HG03457 (cell line): ENCODE results near the gene ITGA2B.
"Not testable (repeated sequence)": the region's sequence is repeated elsewhere in the genome, so short reads cannot be mapped to it uniquely, and the experiment has no call there.

Source experiments
- ATAC-seq: cut with Tn5 transposase; IDR thresholded peaks from one replicate; pipeline ENCODE4 v1.9.1; 2021; ENCODE audit warnings: moderate number of reproducible peaks; ENCODE audit not compliant: unreplicated experiment

The ITGA2B gene

DNA sequence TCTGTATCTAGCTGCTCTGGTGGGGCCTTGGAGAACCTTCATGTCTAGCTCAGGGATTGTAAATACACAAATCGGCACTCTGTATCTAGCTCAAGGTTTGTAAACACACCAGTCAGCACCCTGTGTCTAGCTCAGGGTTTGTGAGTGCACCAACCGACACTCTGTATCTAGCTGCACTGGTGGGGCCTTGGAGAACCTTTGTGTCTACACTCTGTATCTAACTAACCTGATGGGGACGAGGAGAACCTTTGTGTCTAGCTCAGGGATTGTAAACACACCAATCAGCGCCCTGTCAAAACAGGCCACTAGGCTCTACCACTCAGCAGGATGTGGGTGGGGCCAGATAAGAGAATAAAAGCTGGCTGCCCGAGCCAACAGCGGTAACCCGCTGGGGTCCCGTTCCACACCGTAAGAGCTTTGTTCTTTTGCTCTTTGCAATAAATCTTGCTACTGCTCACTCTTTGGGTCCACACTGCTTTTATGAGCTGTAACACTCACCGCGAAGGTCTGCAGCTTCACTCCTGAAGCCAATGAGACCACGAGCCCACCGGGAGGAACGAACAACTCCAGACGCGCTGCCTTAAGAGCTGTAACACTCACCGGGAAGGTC lies 19.9 kb downstream of the ITGA2B start:
- not testable (repeated sequence) for ATAC-seq

DNA sequence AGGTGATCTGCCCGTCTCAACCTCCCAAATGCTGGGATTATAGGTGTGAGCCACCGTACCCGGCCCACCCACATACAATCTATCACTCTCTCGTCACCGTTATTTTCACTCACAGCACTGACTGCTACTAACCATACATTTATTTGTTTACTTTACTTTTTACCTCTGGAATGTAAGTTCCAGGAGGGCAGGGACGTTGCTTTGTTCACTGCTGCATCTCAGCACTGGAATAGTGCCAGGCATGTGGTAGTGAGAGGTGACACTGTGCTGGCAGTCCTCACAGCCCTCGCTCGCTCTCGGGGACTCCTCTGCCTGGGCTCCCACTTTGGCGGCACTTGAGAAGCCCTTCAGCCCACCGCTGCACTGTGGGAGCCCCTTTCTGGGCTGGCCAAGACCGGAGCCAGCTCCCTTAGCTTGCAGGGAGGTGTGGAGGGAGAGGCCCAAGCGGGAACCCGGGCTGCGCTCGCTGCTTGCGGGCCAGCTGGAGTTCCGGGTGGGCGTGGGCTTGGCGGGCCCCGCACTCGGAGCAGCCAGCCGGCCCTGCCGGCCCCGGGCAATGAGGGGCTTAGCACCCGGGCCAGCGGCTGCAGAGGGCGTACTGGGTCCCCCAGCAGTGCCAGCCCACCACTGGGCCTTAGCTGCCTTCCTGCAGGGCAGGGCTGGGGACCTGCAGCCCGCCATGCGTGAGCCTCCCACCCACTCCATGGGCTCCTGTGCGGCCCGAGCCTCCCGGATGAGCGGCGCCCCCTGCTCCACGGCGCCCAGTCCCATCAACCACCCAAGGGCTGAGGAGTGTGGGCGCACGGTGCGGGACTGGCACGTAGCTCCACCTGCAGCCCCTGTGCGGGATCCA lies 20.8 kb downstream of the ITGA2B start:
- not testable (repeated sequence) for ATAC-seq

DNA sequence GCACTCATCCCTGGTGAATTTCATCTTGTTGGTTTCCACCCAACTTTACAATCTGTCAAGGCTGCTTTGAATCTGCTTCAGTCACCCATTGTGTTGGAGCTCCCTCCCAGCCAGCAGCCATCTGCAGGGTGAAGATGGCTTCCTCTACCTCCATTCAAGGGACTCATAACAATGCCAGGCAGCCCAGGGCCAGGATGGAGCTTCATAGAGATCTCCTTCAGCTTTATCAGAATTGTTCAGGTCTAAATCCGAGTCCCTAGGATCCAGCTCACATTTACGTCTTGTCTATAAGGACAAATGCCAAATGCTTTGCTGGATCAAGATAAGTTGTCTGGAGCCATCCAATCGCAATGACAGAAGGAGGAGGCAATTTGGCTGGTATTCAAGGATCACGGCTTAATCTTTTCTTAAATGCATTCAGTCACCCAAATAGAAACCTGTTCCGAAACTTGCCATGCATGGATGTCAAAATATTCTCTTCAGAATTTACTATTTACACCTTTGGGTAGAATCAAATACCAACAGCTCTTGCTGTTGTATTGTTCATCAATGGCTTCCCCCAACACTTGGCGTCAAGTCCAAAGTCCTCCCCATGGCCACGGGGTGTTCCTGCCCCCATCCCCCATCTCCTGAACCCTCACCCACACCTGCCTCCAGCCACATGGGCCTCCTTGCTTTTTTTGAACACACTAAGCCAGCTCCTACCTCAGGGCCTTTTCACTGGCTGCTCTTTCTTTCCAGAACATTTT lies 22.0 kb downstream of the ITGA2B start:
- ATAC-seq, result no peak

DNA sequence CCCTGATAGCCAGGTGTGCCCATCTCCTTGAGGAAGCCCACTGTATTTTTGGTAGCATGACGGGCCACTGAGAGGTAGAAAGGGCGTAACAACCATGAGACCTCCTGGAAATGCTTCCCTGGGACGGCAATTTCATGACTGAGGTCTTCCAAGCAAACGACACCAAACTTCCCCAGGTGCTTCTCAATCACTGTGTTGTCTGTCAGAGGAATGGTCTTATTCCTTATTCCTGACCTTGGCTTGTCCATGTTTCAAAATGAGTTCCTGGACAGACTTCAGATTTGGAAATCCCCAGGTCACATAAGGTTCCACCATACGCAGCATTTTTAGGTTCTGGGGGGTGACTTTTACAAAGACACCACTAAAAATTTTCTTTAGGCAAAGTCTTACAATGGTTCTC lies 24.4 kb downstream of the ITGA2B start:
- not testable (repeated sequence) for ATAC-seq

DNA sequence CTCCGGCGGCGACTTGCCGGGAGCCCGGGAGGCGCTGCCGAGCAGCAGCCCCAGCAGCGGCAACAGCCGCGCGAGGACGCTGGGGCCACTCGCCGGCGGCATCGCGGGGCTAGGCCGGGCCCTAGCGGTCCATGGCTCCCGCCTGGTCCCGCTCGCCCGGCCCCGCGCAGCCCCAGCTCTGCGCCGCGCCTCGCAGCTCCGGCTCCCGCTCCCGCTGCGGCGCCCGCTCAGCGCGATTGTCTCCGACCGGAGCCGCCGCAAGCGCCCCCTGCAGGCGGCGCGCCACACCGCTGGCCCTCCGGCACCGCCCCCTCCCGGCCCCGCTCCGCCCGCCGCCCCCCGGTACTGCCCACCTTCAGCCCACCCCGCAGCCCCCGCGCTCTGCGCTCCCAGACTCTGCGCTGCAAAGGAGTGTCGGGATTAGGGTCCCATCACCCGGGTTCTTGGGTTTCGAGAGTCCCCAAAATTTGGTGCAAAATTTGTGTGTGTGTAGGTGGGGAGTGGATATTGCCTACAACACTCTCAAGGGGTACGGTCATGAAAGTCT lies 25.8 kb downstream of the ITGA2B start, which contains the start of gene FAM171A2:
FAM171A2 (minus strand) TSS at position 241 of the 547 bp plus-strand sequence; CDS start at position 102, 139 bp downstream.
- no peak for ATAC-seq

DNA sequence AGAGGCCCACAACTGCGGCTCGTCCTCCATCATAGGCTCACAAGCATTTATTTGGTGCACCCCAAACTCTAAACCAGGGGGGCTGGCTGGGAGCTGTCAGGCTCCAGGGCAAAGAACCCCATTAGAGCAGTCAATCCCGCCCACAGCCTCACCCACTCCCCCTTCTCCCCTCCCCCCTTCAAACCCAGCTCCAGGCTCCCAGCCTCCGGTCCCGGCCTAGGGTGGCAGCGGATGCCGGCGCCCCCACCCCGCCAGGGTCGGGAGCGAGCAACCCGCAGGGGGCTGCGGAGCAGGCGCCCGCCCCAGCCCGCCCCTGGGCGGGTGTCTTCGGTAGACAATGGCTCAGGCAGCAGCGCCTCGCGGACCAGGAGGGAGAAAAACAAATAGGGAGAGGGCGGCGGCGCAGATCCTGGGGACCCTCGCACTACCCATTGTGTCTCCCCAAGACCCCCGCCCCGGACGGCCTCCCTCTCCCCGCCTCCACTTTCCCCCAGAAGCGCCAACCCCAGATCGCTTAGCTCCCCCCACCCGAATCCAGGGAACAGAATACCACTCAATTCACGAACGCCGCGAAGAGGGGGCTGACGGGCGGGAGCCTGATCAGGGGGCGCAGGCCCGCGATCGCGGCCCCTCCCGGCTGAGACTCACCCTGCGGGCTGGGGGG lies 26.4 kb downstream of the ITGA2B start:
- no peak for ATAC-seq

DNA sequence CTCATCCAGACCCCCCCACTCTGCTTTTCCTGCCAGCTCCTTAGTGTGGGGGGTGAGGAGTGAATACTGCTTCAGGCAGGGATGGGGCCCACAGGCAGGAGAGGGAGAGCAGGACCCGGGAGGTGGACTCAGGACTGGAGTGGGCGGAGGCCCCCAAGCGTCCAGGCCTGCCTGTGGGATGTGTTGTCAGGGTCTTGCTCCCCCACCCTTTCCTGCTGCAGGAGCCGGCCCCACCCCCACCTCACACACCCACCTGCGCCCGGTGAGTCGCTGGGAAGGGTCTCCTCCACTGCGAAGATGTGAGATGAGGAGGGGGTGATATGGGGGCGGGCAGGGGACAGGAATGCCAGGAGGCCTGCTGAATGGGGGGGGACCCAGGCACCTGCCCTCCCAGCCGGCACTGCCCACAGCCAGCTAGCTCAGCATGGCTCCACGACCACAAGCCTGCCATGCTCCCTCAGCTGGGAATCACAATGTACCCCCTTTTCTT lies 26.9 kb downstream of the ITGA2B start:
- ATAC-seq, result no peak

DNA sequence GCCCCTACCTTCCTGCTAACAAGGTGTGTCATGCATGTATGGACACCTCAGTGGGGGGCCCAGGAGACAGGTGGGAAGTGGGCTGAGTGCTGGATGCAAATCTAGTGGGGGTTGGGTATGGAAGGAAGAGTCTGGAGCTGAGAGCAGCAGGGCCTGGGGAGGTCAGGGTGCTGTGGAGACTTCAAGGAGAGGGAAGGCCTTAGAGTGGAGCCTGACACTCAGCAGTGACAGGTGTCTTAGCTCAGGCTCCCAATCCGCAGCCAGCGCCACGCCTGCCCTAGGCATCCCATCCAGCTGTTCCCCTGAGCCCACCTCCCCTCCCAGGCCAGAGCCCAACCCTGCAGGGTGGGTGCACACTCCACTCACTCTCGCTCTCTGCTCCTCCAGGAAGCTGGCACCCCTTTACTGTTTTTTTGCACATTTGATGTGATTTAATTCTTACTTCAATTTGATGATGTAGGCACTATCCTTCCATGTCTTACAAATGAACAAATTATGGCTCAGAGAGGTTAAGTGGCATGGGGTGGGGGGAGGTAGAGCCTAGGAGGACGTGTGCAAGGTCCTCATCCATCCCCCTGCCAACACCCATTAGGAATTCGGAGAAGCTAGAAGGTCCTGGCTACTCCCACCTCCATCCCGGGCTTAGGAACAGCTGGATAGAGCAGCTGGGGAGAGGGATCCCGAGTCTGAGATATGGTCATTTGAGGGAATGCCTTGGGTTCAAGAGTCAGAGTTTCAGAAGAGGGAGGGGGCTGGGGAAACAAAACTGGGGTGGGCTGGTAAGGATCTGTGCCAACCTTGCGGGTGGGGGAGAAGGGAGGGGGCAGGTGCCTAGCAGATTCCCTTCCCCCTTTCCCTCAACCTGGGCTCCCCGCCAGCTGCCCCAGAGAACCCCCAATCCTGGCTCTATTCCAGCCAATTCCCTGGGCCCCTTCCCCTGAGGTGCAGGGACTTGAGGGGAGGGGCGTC lies 27.9 kb downstream of the ITGA2B start:
- ATAC-seq, result no peak

DNA sequence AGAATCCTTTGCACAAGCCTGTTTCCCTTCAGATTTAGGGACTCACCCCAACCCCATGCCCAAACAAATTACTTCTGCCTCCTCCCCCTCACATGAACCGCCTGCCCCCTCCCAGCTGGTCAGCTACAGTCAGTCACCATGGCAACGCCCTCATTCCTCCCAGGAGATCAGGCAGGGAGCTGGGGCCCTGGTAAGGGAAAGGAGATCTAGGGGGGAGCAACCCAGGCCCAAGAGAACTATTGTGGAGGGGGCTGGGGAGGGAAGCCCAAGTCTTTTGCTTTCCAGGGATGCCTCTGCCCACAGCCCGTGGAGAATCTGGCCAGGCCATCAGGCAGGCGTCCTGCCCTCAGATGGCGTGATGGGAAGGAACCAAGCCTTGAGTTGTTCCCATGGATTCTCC lies 28.6 kb downstream of the ITGA2B start:
- ATAC-seq, result no peak

DNA sequence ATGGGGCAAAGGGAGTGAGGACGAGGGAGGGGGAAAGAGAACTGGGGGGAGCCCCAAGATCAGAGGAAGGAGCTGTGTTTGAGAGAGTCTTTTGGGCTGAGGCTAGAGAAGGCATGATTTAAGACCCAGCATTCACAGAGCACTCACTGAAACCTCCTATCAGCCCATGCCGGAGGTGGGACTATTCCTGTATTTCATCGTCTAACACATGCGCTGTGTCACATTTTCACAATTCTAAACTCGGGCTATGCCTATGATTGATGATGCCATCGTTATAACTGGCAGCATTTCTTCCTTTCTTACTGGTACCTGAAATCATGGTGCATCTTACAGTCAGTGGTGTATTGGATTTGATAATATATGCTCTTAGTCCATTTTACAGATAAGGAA lies 29.3 kb downstream of the ITGA2B start:
- ATAC-seq, result no peak

DNA sequence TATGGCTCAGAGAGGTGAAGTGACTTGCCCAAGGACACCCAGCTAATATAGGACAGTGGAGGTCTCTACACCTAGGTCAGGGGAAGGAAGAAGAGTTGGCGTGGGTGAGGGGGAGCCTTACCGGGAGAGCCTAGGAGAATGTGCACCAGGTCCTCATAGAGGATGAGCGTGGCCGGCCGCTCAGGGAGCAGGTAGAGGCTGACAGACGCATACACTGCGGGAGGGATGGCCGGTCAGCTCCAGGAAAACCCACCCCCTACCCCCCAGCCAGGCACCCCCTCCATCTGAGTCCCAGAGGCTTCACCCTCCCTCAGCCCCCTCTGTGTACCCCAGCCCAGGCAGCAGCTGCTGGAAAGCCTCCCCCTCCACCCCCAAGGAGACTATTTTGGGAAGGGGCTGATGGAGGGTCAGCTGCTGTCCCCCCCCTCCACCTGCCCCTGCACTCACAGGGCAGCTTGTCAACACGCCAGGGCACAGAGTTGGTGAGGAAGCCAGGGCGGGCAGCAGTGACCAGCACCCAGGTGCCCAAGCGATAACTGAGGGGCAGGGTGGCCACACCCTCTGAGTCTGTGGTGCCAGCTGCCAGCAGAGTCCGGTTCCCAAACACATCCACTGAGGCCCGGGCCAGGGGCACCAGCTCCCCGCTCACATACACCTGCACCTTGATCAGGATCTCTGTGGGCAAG lies 29.8 kb downstream of the ITGA2B start:
- ATAC-seq, result no peak

DNA sequence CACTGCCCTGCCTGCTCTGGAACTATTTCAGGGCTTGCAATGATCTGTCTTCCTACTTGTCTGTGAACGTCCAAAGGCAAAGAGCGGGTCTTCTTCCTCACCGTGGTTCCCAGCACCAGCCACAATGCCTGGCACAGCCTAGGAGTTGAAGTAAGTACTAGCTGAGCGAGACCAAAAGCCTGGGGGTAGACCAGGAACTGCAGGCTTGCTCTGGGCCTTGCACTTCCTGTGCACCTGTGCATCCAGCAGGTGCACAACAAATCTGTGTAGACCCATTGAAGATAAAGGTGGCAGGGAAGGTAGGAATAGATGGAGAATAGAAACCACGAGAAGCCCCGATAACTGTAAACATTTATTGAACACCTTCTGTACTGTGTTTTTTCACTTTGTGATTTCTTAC lies 30.4 kb downstream of the ITGA2B start:
- no peak for ATAC-seq

DNA sequence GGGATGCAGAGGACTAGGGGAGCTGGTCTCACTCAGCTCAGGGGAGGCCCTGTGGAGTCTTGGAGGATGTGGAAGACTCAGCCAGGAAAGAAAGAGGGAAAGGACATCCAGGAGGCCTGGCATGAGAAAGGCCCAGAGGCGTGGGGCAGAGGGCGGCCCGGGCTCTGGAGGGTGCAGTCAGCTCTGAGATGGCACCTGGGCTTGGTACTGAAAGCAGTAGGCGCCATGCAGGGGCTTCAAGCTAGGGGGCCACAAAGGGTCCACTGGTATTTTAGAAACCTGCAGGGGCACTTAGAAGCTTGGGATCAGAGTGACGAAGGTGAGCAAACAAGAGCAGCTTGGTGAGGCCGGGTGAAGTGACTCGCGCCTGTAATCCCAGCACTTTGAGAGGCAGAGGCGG lies 31.4 kb downstream of the ITGA2B start:
- ATAC-seq, result no peak

DNA sequence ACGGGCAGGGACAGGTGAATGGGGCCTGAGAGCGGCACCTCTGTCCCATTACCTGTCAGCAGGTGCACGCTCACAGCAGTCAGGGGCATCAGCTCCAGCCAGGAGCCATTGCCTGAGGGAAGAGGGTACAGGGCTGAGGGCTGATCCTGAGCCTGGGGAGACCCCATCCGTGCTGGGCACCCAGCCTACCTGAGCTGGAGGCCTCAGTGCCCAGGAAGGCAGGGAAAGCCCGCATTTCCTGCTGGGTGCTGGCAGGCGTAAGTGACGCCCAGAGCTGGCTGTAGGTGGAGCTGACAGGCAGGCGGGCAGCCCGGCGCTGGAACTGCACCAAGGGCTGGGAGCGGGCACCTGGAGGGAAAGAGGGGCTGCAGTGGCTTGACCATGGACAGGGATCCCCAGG lies 33.2 kb downstream of the ITGA2B start:
- ATAC-seq, result no peak

DNA sequence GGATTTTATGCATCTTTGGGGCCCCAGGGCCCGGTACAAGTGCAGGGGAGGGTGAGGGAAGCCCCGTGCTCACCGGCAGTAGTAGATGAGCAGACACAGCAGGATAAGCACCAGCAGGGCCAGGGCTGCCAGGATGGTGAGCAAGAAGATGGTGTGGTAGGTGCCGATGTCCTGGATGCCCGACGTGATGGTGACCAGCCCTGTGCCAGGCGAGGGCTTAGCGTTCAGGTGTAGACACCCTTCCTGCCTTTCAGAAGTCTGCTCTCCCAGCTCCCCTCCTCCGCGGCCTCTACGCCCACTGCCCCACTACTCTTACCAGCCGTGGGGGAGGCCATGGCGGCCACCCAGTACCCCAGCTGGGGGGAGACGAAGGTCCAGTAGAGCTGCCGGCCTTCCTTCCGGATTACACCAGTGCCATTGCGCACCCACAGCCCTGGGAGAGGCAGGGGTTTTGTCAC lies 33.8 kb downstream of the ITGA2B start:
- no peak for ATAC-seq

DNA sequence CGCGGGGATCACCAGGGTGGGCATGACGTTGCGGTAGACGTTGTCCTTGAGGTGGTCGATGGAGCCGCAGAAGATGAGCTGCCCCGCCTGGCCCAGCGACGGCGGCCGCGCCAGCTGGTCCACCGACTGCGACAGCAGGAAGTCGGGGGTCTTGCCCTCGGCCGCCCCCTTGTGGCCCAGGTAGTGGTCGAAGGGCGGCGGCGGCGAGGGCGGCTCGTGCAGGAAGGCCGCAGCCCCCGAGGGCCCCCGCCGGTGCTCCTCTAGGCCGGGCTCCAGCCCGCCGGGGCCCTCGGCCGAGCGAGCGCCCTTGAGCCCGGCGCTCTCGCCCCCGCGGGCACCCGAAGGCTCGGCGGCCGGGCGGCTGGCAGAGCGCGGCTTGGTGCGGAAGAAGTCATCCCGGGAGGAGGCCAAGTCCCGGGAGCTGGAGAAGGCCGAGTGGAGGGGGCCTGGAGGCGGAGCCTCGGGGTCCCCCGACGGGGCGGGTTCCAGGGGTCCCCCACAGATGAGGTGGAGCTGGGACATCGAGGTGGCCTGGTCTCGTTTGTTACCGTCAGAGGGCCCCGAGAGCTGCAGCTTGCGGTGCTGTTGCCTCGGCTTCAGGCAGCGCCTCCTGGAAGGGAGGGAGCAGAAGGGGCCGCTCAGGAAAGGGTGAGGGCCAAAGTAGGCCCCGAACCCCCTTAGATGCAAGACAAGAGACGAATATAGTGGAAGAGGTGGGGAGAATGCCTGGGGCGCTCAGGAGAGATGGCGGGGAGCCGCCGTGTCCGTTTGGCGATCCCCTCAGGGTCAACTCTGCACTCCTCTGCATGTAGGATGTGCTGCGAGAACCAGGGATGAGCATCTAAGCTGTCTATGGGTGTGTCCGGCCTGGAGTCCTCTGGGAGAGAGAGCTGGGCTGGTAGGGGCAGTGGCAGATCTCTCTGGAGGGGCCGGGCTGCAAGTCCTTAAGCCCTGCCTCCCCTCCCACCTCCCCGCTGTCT lies 34.6 kb downstream of the ITGA2B start:
- no peak for ATAC-seq

DNA sequence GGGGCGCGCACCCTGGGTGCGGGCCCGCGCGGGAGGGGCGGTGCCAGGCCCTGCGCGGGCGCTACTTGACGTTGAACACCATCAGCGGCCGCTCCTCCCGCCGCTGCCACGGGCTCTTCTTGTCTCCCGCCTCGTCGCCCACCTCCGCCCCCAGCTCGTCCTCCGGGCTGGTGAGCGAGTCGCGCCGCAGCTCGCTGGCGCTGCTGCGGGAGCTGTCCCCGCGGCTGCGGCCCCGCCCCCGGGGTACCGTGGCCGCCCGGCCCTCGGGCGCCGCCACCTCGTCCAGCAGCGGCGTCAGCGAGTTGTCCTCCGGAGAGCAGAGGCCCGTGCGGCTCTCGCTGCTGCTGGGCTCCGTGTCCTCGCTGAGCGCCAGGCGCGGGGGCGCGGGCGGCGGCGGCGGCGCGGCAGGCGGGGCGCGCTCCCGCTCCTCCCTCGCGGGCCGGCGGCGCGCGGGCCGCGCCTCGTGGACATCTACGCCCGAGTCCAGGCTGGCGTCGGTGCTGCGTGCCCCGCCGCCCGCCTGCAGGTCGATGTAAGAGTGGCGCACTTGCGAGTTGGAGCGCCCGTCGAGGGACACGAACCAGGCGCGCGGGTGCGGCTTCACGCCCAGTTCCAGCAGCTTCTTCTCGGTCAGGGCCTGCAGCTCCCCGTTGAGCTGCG lies 35.6 kb downstream of the ITGA2B start:
- ATAC-seq, result no peak
